Activated CD4-positive, alpha-beta T cell treated with anti-CD3 and anti-CD28 coated beads for 1 hour (primary cell): Measurements from ENCODE around the gene KXD1.
"Not testable (repeated sequence)": the region's sequence is repeated elsewhere in the genome, so short reads cannot be mapped to it uniquely, and the experiment has no call there.

Experiments
- DNase-seq: peaks from one replicate; pipeline ENCODE4 v3.0.0-alpha.2; 2020

The KXD1 gene, protein sequence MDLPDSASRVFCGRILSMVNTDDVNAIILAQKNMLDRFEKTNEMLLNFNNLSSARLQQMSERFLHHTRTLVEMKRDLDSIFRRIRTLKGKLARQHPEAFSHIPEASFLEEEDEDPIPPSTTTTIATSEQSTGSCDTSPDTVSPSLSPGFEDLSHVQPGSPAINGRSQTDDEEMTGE

GRCh38 chr19:18557411-18558201 lies at the start of gene KXD1:
KXD1 (plus strand) TSS chr19:18557870; CDS start chr19:18562057, 4,187 bp downstream.
- DNase-seq, result peak; percentile 96

DNA sequence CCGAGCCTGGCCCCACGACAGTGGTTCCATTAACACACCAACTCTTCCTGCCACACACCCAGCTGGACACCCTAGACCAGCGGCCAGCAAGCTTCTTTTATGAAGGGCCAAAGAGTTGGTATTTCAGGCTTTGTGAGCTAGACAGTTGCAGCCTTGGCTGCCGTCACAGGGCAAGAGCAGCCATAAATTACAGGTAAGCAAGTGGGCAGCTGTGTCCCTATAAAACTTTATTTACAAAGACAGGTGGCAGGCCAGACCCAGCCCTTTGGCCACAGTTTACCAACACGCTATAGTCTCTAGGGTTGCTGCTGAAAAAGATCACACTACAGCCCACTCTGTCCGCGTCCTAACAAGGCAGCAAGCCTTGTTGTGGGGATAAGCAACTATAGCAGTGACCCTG lies 49.1 kb upstream of the KXD1 start:
- DNase-seq, result no peak

DNA sequence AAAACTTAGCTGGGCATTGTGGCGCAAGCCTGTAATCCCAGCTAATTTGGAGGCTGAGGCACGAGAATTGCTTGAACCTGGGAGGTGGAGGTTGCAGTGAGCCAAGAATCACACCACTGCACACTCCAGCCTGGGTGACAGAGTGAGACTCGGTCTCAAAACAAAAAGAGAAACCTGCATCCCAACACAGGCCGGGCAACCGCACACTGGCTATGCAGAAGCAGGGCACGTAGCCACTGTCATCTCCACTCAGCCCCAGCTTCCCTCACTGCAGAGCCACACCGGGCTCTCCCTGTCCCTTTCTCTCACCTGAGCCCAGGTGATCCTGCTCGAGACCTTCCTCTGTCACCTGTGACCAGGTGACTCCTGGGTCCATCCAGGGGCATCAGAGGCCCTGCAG lies 47.5 kb upstream of the KXD1 start:
- DNase-seq, result no peak

- no peak for DNase-seq
Observed at GRCh38 chr19:18513868-18514267, 43.8 kb upstream of the KXD1 start.

DNA sequence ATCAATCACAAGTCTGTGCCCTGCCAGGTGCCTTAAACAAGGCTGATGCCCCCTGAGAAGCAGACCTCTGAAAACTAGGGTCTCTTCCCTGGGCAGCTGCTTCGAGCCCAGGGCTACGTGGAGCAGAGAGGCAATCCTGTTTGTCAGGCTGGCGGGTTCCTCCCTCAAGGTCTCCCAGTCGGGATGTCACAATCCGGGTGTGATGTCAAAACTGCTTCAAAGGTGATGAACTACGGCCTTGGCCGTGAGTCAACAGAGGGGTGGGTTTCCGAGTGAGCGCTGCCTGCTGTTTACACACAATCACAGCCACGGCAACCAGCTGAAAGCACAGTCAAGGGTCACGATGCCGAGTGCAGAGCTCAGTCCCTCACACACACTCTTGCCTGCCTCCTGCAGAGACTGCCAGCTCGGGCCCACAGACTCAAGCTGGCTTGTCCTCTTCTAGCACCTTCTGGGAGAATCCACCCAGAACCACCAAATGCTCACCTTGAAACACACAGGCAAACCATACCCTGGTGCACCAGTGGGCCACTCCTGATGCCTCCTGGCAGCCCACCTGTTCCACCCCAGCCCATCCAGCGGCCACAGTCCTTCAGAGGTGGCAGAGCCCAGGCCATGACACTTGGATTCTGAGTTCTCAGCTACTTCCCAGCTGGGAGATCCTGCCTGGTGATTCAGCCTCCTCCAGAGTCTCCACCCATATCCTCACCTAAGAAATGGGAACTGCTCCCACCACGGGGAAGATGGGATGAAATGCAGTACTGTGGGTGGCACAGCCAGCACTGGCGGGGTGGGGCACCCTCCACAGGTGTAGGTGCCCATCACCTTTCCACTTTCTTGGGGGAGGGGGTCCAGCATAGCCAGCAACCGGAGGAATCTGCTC lies 42.6 kb upstream of the KXD1 start:
- DNase-seq, result no peak

- no peak for DNase-seq
Observed at GRCh38 chr19:18515959-18516358, 41.7 kb upstream of the KXD1 start.

- no peak for DNase-seq
Observed at GRCh38 chr19:18517606-18518005, 40.1 kb upstream of the KXD1 start.

DNA sequence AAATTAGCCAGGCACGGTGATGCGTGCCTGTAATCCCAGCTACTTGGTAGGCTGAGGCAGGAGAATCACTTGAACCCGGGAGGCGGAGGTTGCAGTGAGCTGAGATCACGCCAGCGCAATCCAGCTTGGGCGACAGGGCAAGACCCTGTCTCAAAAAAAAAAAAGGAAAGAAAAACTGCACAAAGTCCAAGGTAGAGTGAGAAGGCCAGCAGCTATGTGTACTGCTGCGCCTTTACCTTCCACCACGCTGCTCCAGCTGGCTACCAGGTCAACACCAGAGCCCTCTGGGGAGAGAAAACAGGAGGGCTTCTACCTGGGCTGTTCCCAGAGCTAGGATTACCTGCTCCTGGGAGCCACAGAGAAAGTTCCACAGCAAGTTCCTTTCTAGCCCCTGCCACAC lies 39.0 kb upstream of the KXD1 start:
- DNase-seq, result no peak

DNA sequence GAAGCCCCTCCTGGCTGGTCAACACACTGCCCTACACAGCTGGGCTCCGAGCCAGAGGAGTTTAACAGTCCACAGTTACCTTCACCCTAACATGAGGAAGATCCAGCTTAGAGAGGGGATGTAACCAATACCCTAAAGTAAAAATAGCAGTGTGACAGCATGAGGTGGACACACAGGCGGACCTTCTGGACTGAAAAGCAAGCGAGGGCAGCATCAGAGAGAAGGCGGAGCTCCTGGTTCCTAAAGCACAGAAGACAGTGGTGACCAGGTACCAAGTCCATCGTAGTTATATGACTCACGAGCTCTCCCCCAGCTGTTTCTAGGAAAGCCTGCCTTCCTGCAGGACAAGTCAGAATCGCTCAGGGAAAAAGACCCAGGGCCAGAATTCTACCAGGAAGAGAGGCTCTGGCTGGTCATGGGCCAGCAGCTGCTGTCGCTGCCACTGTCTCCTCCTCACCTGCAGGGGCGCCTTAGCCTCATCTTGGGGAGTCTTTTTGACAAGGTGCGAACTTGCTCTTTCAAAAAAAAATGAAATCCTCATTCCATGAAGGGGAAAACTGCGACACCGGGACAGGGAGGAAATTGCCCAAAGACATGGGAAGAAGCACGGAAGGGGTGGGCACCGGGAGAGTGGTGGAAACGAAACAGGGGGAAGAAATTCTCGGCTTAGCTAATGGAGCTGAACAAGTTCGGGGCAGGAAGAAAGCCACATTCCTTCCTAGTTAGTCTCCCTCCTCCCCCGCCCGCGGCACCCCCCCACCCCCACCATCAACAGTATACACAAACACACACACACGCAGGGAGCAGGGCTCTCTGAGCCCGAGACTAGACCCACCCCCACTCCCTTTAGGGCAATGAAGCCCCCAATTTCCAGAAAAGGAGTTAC lies 37.5 kb upstream of the KXD1 start:
- peak; percentile 38 for DNase-seq

GRCh38 chr19:18520848-18521691 lies 36.6 kb upstream of the KXD1 start:
- peak; percentile 19 for DNase-seq

DNA sequence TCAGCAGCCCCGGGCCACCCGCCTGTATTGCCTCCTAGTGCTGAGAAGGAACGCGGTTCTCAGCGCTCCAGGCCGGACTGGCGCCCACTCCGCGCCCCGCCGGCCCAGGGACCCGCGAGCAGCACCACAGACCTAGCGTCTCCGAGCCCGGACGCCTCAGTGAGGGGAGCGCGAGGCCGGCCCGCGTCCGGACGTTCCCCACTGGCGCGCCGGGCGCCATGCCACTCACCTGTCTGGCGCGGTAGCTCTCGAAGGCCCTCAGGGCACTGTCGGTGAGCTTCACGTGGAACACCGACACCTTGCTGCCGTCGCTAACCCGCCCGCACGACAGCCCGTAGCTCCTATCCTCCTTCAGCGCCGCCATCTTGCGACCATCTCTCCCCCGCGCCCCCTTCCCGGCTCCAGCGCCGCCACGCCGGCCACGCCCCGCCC lies 36.0 kb upstream of the KXD1 start, which contains the start of gene ELL:
Gene ELL, minus strand, starts transcription at position 379 of the 432 bp plus-strand sequence. Its CDS starts 15 bp downstream, at position 364.
- no peak for DNase-seq

DNA sequence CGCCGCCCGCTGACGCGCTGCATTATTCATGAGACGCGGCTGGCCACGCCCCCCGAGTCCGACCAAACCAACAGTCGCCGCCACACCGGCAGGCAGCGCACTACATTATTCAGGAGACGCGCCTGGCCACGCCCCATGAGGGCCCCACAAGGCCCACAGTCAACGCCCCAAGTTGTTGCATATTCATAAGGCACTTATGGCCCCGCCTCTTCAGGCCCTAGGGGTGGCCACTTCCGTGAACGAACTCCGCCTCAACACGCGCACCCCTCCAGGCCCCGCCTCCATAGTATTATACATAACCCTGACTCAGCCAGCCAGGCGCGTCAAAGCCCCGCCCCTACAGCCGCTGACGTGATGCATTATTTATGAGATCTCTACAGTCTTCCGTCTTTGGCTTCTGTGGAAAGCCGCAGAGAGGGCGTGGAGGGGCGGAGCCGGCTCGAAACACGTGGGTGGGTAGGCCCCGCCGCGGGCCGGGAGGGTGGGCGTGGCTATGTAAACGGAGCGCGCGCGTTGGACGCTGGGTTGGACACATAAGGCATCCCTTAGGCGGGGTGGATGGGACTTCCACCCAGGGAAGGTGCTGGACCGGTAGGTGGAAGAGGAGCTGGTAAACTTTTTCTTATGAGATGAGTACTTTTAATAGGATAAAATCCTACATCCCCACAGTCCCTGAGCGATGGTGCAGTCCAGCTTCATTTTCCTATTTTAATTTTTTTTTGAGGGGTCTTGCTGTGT lies 35.4 kb upstream of the KXD1 start:
- DNase-seq, result peak; percentile 100

GRCh38 chr19:18522862-18523440 lies 34.7 kb upstream of the KXD1 start:
- not testable (repeated sequence) for DNase-seq

DNA sequence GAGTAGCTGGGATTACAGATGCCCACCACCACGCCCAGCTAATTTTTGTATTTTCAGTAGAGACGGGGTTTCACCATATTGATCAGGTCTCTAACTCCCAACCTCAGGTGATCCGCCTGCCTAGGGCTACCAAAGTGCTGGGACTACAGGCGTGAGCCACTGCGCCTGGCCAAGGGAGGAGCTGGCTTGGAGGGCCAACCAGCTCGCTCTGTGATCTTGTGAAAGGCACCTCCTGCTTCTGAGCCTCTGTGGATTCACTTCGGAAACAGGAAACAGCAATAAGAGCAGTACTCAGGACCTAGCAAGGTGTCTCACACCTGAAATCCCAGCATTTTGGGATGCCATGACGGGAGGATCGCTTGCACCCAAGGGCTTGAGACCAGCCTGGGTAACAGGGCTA lies 33.8 kb upstream of the KXD1 start:
- DNase-seq, result no peak

GRCh38 chr19:18526316-18526715 lies 31.4 kb upstream of the KXD1 start:
- DNase-seq, result no peak

- no peak for DNase-seq
Observed at GRCh38 chr19:18529782-18530181, 27.9 kb upstream of the KXD1 start.

DNA sequence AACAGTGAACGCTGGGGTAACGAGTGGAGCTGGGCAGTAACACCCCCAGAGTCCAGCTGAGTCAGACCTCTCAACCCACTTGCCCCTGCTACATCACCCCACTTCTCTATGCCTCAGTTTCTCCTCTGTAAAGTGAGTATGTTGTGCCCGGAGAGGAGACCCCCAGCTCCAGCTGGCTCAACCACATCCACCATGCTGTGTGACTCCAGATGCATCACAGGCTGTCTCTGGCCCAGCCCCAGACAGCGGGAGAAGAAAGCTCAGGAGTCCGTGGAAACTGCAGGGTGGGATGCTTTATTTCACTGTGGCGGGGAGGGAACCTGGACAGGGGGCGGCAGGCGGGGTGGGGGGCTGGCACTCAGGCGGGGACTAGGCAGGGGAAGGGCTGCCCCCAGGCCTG lies 26.2 kb upstream of the KXD1 start:
- no peak for DNase-seq

GRCh38 chr19:18532168-18532890 lies 25.3 kb upstream of the KXD1 start:
- DNase-seq, result no peak

DNA sequence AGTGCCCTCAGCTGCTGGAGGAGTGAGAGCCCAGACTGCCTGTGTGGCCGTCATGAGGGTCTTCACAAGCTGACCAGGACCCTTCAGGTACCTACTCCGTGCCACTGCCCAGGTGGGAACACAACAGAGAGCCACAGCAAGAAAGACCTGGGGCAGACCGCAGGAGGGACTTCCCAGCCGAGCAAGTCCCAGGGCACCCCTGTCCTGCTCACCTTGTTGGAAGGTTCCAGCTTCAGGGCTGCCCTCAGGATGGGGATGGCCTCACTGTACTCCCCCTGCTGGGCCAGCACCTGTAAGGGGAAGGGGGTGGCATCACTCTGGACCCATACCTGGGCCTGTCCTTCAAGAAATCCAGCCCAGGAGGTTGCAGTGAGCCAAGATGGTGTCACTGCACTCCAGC lies 24.6 kb upstream of the KXD1 start:
- no peak for DNase-seq

GRCh38 chr19:18536475-18536874 lies 21.2 kb upstream of the KXD1 start:
- DNase-seq, result no peak
